Renal cortex interstitium (tissue), 11 donors: ENCODE data around the gene EPC2. TPM values are rescaled to one million over a fixed set of nuclear protein-coding genes. Genes with fewer than 3 reads are reported as not detected.

Source experiments
- DNase-seq, 11 donors: peaks; one replicate each; pipeline ENCODE4 v3.0.0-alpha.2; 2013; ENCODE audit warnings: low read depth in 9 of 11, low spot score in 4 of 11; ENCODE audit errors: extremely low read depth in 1 of 11
- polyA plus RNA-seq, 3 donors: library from polyadenylated mRNA; unstranded; fragments of 120-200 nt; gene quantifications; one replicate each; pipeline ENCODE4 v1.2.1, GENCODE V29; 2013; ENCODE audit not compliant: insufficient read length in 3 of 3

Gene EPC2
- polyA plus RNA-seq, 3 donors, result 45.1 to 56.9 (median 48.7) TPM

DNA sequence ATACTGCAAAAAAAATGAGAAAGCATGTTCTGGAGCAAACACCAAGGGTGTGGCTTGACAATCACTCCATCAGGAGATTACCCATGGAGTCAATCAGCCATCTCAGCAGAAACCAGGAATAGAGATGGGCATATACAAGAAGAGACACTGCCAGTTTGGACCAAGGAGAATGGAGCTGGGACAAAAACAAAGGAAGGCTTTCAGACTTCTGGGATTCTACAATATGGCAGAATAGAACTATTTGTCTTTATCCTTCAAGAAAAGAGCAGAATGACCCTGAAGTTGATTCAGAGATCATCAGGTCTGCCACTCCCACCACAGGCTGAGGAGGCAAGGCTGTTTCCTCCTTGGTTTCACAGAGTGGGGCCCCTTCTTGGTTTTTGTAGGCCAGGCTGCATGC, 182.2 kb downstream of the EPC2 start:
- DNase-seq, result no peak

DNA sequence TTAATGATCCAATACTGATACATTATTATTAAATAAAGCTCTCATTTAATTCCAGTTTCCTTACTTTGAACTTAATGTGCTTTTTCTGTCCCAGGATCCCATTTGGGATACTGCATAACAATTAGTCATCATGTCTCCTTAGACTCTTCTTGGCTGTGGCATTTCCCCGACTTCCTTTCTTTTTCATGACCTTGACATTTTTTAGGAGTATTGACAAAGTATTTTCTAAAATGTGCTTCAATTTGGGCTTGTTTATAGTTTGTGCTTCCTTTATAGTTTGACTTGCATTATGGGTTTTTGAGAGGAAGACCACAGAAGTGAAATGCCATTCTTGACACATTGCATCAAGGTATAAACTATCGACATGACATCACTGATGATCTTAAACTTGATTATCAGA, 184.4 kb downstream of the EPC2 start:
- no peak for DNase-seq

DNA sequence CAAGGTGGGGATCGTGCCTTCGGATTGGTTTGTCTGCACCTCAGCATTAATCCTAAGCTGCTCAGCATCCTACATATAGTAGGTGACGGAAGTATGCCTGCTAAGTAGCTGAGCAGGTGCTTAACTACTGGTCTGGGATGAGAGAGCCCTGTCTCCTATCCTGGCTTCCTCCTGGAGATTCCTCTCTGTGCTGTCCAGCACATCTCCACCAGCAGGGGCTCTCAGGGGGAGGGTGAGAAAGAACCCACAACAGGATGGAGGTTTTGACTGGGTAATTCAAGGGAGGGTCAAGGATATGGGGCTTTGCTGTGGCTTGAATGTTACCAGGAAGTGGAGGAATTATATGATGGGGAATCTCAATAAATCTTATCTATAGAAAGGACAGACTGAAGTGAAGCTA, 185.1 kb downstream of the EPC2 start:
- DNase-seq, result no peak

DNA sequence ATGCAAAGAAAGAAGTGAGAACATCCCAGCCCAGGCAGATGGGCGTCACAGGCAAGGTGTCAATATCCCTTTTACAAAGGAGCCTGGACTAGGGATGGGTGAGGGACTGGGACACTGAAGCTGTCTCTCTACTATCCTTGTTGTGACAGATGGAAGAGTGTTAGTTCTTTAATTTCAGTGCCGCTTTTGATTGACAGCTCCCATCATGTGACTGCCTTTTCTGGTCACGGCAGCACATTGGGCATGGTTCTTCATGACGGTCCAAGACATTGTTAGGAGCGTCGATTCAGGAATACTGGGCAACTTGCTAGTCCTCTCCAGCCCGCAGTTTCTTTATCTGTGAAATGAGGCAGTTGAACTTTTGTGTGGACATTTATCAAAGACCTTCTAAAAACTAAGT, 188.1 kb downstream of the EPC2 start:
- DNase-seq, result no peak

Other genes starting within 250 kb of the EPC2 start
- 1 to 10 TPM; 4.1 to 5.6 (median 5.3) TPM for gene KIF5C, start 230.5 kb downstream of the EPC2 start, polyA plus RNA-seq